ENCODE data around the gene CRYL1.

CRYL1 gene

GRCh38 chr13:20528452-20528851, 2.8 kb upstream of the CRYL1 start:
- no peak for DNase-seq (ENCODE audit: low spot score)

DNA sequence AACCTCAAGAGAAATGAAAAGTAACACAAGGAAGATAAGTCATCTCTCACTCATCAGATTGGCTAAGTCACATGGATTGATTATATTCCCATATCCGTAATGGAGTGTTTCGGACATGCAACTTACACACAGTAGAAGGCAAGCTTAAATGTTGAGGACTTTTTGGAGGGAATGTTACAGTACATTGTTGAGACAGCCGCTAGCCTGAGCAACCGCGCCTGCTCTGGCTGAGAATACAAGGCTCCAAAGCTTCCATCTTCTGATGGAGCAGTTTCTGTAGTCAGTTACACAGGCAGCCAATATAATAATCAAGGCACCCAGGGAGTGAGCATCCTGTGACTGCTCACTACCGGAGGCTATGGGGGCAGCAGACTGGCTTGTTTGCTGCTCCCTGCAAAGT, 1.0 kb upstream of the CRYL1 start:
- DNase-seq (ENCODE audit: low spot score): no peak

DNA sequence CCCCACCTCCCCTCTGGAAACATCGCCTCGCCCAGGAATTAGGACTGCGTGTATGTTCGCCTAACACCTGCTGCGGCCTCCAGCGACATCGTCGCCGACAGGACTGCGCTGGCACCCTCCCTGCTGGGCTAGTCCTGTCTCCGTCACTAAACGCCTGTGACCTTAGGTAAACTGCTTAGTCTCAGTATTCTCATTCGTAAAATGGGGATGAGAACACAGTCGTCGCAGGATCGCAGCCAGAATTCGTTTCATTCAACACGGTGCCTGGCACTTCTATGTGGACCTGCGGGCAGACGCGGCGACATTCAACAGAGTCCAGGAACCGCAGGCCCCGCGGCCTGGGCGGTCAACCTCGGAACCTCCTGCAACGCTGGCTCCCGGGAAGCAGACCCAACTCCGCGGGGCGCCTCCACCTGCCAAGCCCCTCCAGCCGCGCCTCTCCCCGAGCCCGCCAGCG, 485 bp downstream of the CRYL1 start:
- peak; percentile 52 for DNase-seq (ENCODE audit: low spot score)

DNA sequence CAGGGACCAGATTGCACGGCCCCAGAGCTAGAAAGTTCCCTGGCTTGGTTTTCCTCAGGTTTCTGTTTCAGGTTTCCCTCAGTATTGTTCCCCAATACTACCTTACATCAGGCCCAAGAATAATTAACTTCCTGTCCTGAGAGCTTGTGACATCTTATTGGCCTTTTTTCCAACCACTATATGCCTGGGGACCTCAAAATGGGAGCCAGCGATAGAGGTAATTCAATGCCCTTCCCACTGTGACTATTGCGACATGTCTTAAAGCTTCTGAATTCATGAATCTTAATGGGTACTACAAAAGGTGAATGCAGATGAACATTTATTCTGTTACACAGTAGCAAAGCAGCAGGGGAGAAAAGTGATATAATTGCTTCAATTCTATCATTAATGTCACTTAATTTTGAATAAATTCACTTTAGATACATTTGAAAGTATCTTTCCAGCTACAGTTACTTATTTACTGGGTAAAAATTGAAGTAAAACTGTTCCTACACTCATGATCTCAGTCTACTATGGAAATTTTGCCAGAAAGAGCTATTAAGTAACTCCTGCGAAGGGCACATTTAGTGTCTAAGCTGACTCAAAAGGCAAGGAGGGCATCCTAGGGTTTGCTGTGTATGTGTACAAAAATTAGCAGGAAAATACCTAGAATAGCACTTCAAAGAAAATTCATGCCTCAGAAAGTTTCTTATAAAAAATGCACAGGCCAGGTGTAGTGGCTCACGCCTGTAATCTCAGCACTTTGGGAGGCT, 4.1 kb downstream of the CRYL1 start:
- DNase-seq (ENCODE audit: low spot score): no peak

DNA sequence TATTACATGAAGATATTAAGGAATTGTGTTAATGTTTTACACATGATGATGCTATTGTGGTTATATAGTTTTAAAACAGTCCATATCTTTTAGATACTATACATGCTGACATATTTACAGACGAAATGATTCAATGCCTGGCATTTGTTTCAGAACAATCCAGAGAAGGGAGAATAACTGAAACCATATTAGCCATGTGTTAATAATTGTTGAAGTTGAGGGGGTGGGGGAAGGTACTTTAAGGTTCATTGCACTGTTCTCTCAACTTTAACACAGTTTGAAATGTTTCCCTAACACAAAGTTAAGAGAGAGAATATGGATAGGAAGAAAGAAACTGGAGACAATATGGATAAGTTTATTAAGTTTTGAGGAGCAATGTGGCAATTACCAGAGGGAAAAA, 5.8 kb downstream of the CRYL1 start:
- DNase-seq (ENCODE audit: low spot score): no peak

GRCh38 chr13:20518660-20519100, 7.0 kb downstream of the CRYL1 start:
- no peak for DNase-seq (ENCODE audit: low spot score)

DNA sequence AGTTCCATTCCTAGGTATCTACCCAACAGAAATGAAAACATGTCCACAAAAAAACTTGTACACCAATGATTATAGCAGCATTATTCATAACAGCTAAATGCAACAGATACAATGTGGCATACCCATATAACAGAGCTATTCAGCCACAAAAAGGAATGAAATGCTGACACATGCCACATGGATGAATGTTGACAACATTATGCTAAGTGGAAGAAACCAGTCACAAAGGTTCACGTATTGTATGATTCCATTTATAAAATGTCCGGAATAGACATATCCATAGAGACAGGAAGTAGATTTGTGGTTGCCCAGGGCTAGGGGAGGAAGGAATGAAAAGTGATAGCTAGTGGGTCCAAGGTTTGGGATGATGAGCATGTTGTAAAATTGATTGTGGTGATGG, 10.8 kb downstream of the CRYL1 start:
- no peak for DNase-seq (ENCODE audit: low spot score)

GRCh38 chr13:20513466-20513995, 12.1 kb downstream of the CRYL1 start:
- no peak for DNase-seq (ENCODE audit: low spot score)

- no peak for DNase-seq (ENCODE audit: low spot score)
These were observed 13.5 kb downstream of the CRYL1 start for GRCh38 chr13:20512042-20512683.

- DNase-seq (ENCODE audit: low spot score): no peak
These were observed 19.0 kb downstream of the CRYL1 start for GRCh38 chr13:20506696-20507095.

- no peak for DNase-seq (ENCODE audit: low spot score)
These were observed 20.0 kb downstream of the CRYL1 start for GRCh38 chr13:20505405-20506366.

- DNase-seq (ENCODE audit: low spot score): no peak
These were observed 22.3 kb downstream of the CRYL1 start for GRCh38 chr13:20503088-20504083.

- DNase-seq (ENCODE audit: low spot score): no peak
These were observed 24.1 kb downstream of the CRYL1 start for GRCh38 chr13:20501592-20501991.

DNA sequence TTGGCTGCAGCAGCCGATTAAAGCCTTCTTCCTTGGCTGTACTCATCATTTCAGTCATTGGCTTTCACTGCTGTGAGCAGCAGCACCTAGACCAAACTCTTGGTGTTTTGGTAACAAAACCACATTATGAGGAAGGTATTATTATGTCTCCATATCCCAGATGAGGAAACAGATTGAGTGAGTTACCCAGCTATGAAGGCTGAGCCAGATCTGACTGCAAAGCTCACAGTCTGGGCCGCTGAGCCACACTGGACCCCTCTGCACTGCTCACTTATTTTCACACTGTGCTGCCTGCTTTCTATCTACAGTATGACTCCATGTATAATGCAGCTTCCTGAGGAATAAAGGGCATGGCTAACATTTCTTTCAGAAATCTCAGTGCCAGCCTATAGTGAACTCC, 24.5 kb downstream of the CRYL1 start:
- DNase-seq (ENCODE audit: low spot score): no peak

GRCh38 chr13:20499986-20500385, 25.7 kb downstream of the CRYL1 start:
- no peak for DNase-seq (ENCODE audit: low spot score)

- DNase-seq (ENCODE audit: low spot score): no peak
These were observed 27.0 kb downstream of the CRYL1 start for GRCh38 chr13:20498659-20499058.

DNA sequence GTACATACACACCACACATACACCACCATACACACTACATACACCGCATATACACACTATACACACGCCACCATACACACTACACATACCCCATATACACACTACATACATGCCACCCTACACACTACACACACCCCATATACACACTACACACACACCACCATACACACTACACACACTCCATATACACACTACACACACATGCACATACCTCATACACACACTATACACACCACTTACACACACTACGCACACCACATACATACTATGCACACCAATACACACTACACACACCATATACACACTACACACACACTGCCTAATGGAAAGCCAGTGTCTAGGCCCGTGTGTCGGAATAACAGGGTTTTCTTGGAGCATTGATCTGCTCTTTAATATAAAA, 27.5 kb downstream of the CRYL1 start:
- DNase-seq (ENCODE audit: low spot score): no peak

- DNase-seq (ENCODE audit: low spot score): no peak
These were observed 28.5 kb downstream of the CRYL1 start for GRCh38 chr13:20497006-20497775.

- peak; percentile 60 for DNase-seq (ENCODE audit: low spot score)
These were observed 30.3 kb downstream of the CRYL1 start for GRCh38 chr13:20495087-20496023.

Data from SW480 (cell line).